ENCODE measurements around the gene MAN1C1. TPM values are rescaled to one million over a fixed set of nuclear protein-coding genes. Genes with fewer than 3 reads are reported as not detected.

MAN1C1 gene
- polyA plus RNA-seq, 1 donor from 2014 or later, result 1.3 TPM

DNA sequence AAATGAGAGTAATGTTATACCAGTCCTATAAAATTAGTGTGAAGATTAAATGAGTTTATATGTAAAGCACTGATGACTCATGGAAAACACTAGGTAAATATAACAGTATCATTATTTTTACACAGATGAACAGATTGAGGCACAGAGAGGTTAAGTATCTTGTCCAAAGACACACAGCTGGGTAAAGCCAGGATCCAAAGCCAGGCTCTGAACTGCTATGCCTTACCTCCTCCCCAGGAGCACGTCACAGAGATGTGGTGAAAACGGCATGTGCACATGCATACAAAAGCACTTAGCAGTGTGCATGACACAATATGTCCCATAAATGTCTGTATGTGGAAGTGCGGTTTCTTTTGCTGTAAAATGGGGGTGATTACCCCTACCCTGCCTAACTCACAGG, 56.9 kb downstream of the MAN1C1 start:
- Histone ChIP-seq H3K9me2 (ENCODE audit: insufficient read depth, low read length) (no peaks in the 10 kb centered on the region), H3F3A (ENCODE audit: insufficient read depth, low read length, poor library complexity, severe bottlenecking) (no peaks in the 10 kb centered on the region), H2AFZ (ENCODE audit: low read depth, low read length) (no peak overlapping the region), H3K36me3 (ENCODE audit: insufficient read depth, low read length) (no peaks in the 10 kb centered on the region), H3K4me2 (ENCODE audit: low read length) (no peak overlapping the region), H3K9me3 (ENCODE audit: low read length) (no peaks in the 10 kb centered on the region), H3K27ac (ENCODE audit: low read length) (no peak overlapping the region), H3K4me3 (ENCODE audit: low read length) (no peak overlapping the region), H3K9ac (ENCODE audit: low read length) (no peak overlapping the region), H3K27me3 (ENCODE audit: insufficient read depth, low read depth, low read length) (no peaks in the 10 kb centered on the region), H3K79me2 (replicated peaks; ENCODE audit: insufficient read depth, low read length) (no peaks in the 10 kb centered on the region), H4K20me1 (ENCODE audit: insufficient read depth) (no peaks in the 10 kb centered on the region)
- TF ChIP-seq POLR2AphosphoS5 (IDR thresholded peaks at IDR 0.05) (no peak), MXI1 (conservative IDR thresholded peaks at IDR 0.05; ENCODE audit: poor library complexity, severe bottlenecking) (no peak), EP300 (conservative IDR thresholded peaks at IDR 0.05; ENCODE audit: poor library complexity, severe bottlenecking) (no peak), RAD21 (conservative IDR thresholded peaks at IDR 0.05) (no peak), TAF1 (IDR thresholded peaks at IDR 0.05; ENCODE audit: low read depth) (no peak), SMC3 (conservative IDR thresholded peaks at IDR 0.05; ENCODE audit: poor library complexity) (no peak), EZH2 (IDR thresholded peaks at IDR 0.05; ENCODE audit: borderline replicate concordance, insufficient read depth, low read length, poor library complexity, severe bottlenecking) (no peak)
- TF ChIP-seq, protein P1, sequence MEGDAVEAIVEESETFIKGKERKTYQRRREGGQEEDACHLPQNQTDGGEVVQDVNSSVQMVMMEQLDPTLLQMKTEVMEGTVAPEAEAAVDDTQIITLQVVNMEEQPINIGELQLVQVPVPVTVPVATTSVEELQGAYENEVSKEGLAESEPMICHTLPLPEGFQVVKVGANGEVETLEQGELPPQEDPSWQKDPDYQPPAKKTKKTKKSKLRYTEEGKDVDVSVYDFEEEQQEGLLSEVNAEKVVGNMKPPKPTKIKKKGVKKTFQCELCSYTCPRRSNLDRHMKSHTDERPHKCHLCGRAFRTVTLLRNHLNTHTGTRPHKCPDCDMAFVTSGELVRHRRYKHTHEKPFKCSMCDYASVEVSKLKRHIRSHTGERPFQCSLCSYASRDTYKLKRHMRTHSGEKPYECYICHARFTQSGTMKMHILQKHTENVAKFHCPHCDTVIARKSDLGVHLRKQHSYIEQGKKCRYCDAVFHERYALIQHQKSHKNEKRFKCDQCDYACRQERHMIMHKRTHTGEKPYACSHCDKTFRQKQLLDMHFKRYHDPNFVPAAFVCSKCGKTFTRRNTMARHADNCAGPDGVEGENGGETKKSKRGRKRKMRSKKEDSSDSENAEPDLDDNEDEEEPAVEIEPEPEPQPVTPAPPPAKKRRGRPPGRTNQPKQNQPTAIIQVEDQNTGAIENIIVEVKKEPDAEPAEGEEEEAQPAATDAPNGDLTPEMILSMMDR (IDR thresholded peaks at IDR 0.05; ENCODE audit: poor library complexity, severe bottlenecking), result no peak
- TF ChIP-seq, protein P2, sequence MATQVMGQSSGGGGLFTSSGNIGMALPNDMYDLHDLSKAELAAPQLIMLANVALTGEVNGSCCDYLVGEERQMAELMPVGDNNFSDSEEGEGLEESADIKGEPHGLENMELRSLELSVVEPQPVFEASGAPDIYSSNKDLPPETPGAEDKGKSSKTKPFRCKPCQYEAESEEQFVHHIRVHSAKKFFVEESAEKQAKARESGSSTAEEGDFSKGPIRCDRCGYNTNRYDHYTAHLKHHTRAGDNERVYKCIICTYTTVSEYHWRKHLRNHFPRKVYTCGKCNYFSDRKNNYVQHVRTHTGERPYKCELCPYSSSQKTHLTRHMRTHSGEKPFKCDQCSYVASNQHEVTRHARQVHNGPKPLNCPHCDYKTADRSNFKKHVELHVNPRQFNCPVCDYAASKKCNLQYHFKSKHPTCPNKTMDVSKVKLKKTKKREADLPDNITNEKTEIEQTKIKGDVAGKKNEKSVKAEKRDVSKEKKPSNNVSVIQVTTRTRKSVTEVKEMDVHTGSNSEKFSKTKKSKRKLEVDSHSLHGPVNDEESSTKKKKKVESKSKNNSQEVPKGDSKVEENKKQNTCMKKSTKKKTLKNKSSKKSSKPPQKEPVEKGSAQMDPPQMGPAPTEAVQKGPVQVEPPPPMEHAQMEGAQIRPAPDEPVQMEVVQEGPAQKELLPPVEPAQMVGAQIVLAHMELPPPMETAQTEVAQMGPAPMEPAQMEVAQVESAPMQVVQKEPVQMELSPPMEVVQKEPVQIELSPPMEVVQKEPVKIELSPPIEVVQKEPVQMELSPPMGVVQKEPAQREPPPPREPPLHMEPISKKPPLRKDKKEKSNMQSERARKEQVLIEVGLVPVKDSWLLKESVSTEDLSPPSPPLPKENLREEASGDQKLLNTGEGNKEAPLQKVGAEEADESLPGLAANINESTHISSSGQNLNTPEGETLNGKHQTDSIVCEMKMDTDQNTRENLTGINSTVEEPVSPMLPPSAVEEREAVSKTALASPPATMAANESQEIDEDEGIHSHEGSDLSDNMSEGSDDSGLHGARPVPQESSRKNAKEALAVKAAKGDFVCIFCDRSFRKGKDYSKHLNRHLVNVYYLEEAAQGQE (IDR thresholded peaks at IDR 0.05; ENCODE audit: borderline replicate concordance), result no peak

GRCh38 chr1:25673962-25674806, 57.6 kb downstream of the MAN1C1 start:
- Histone ChIP-seq H3K9me2 (ENCODE audit: insufficient read depth, low read length) (no peaks in the 10 kb centered on the region), H3K27me3 (ENCODE audit: insufficient read depth, low read depth, low read length) (no peaks in the 10 kb centered on the region), H3K4me2 (ENCODE audit: low read length) (no peak overlapping the region), H3K9me3 (ENCODE audit: low read length) (no peaks in the 10 kb centered on the region), H3K36me3 (ENCODE audit: insufficient read depth, low read length) (no peaks in the 10 kb centered on the region), H3K79me2 (replicated peaks; ENCODE audit: insufficient read depth, low read length) (no peaks in the 10 kb centered on the region), H2AFZ (ENCODE audit: low read depth, low read length) (no peak overlapping the region), H3F3A (ENCODE audit: insufficient read depth, low read length, poor library complexity, severe bottlenecking) (no peaks in the 10 kb centered on the region), H4K20me1 (ENCODE audit: insufficient read depth) (no peaks in the 10 kb centered on the region), H3K27ac (ENCODE audit: low read length) (no peak overlapping the region), H3K4me3 (ENCODE audit: low read length) (no peak overlapping the region), H3K9ac (ENCODE audit: low read length) (no peak overlapping the region)
- TF ChIP-seq RAD21 (conservative IDR thresholded peaks at IDR 0.05), result no peak
- no peak for TF ChIP-seq TAF1 (IDR thresholded peaks at IDR 0.05; ENCODE audit: low read depth)
- TF ChIP-seq, protein P2 (IDR thresholded peaks at IDR 0.05; ENCODE audit: borderline replicate concordance), result no peak
- no peak for TF ChIP-seq POLR2AphosphoS5 (IDR thresholded peaks at IDR 0.05)
- no peak for TF ChIP-seq EP300 (conservative IDR thresholded peaks at IDR 0.05; ENCODE audit: poor library complexity, severe bottlenecking)
- TF ChIP-seq, protein P1 (IDR thresholded peaks at IDR 0.05; ENCODE audit: poor library complexity, severe bottlenecking), result no peak
- TF ChIP-seq SMC3 (conservative IDR thresholded peaks at IDR 0.05; ENCODE audit: poor library complexity), result no peak
- TF ChIP-seq EZH2 (IDR thresholded peaks at IDR 0.05; ENCODE audit: borderline replicate concordance, insufficient read depth, low read length, poor library complexity, severe bottlenecking), result no peak
- no peak for TF ChIP-seq MXI1 (conservative IDR thresholded peaks at IDR 0.05; ENCODE audit: poor library complexity, severe bottlenecking)
